Activated naive CD8-positive, alpha-beta T cell treated with anti-CD3 and anti-CD28 coated beads, Interleukin-2, amount 10 ng/mL, durations not matched to agents 7 days and 5 days (primary cell): ENCODE measurements around the gene PAM16. TPM values are rescaled to one million over a fixed set of nuclear protein-coding genes. Genes with fewer than 3 reads are reported as not detected.

ENCODE experiments used
- total RNA-seq, 2 experiments: library from RNA; stranded (reverse); gene quantifications; one replicate each; pipeline ENCODE4 v1.2.3, GENCODE V29; 2021

Gene PAM16
- total RNA-seq, 2 experiments from 2014 or later, result 42.5 to 50.0 TPM

Other genes with a start within 250 kb of the PAM16 start
- gene ADCY9, start 234.9 kb downstream of the PAM16 start, total RNA-seq, result 10 to 100 TPM in 1 of 2 experiments, 1 to 10 TPM in 1; 9.9 to 10.1 TPM
- not detected for gene SRL, start 109.2 kb downstream of the PAM16 start, total RNA-seq
- gene TFAP4, start 78.3 kb downstream of the PAM16 start, total RNA-seq, result 10 to 100 TPM; 20.6 to 23.2 TPM
- under 1 TPM; 0.14 TPM for gene GLIS2, start 35.3 kb downstream of the PAM16 start, total RNA-seq
- gene VASN, start 20.5 kb upstream of the PAM16 start, total RNA-seq, result under 1 TPM; 0.11 to 0.20 TPM
- 100 to 1,000 TPM; 168 to 186 TPM for gene CORO7, start 65.3 kb upstream of the PAM16 start, total RNA-seq
- 10 to 100 TPM; 52.2 to 62.2 TPM for gene DNAJA3, start 74.5 kb upstream of the PAM16 start, total RNA-seq
- gene NMRAL1, start 123.3 kb upstream of the PAM16 start, total RNA-seq, result 10 to 100 TPM; 64.5 to 64.6 TPM
- 10 to 100 TPM; 84.5 to 86.9 TPM for gene HMOX2, start 125.1 kb upstream of the PAM16 start, total RNA-seq
- gene CDIP1, start 187.5 kb upstream of the PAM16 start, total RNA-seq, result 10 to 100 TPM; 36.3 to 42.1 TPM
- gene C16orf96, start 205.0 kb upstream of the PAM16 start, total RNA-seq, result under 1 TPM; 0.08 to 0.17 TPM